ENCODE measurements around the gene DCPS.
"Not testable (repeated sequence)": the region's sequence is repeated elsewhere in the genome, so short reads cannot be mapped to it uniquely, and the experiment has no call there.

Gene DCPS

GRCh38 chr11:126387857-126388256 lies 84.0 kb downstream of the DCPS start:
- DNase-seq (ENCODE audit: extremely low read depth, low read depth): no peak
- no peak for TF ChIP-seq CTCF (IDR thresholded peaks at IDR 0.05; ENCODE audit: low read depth, low read length)

GRCh38 chr11:126390272-126390867 lies 86.5 kb downstream of the DCPS start:
- no peak for DNase-seq (ENCODE audit: extremely low read depth, low read depth)
- no peak for TF ChIP-seq CTCF (IDR thresholded peaks at IDR 0.05; ENCODE audit: low read depth, low read length)

GRCh38 chr11:126391286-126391954 lies 87.6 kb downstream of the DCPS start:
- DNase-seq (ENCODE audit: extremely low read depth, low read depth): no peak
- TF ChIP-seq CTCF (IDR thresholded peaks at IDR 0.05; ENCODE audit: low read depth, low read length): no peak

GRCh38 chr11:126391970-126392632 lies 88.2 kb downstream of the DCPS start:
- DNase-seq (ENCODE audit: extremely low read depth, low read depth): no peak
- TF ChIP-seq CTCF (IDR thresholded peaks at IDR 0.05; ENCODE audit: low read depth, low read length): no peak; the same call in 1 of the 2 replicates

- no peak for DNase-seq (ENCODE audit: extremely low read depth, low read depth)
- no peak for TF ChIP-seq CTCF (IDR thresholded peaks at IDR 0.05; ENCODE audit: low read depth, low read length)
These were observed 88.8 kb downstream of the DCPS start for GRCh38 chr11:126392633-126393013.

- no peak for DNase-seq (ENCODE audit: extremely low read depth, low read depth)
- no peak for TF ChIP-seq CTCF (IDR thresholded peaks at IDR 0.05; ENCODE audit: low read depth, low read length)
These were observed 89.3 kb downstream of the DCPS start for GRCh38 chr11:126393143-126393542.

GRCh38 chr11:126394036-126394435 lies 90.2 kb downstream of the DCPS start:
- TF ChIP-seq CTCF (IDR thresholded peaks at IDR 0.05; ENCODE audit: low read depth, low read length): no peak
- DNase-seq (ENCODE audit: extremely low read depth, low read depth): no peak

- not testable (repeated sequence) for DNase-seq (ENCODE audit: extremely low read depth, low read depth)
These were observed 90.8 kb downstream of the DCPS start for GRCh38 chr11:126394634-126395072.

Data from AG09319 (cell line).